ENCODE data around the gene YARS1.

GRCh38 chr1:32817159-32817814, at the start of gene YARS1, which contains the start of gene S100PBP:
- TF ChIP-seq CTCF (IDR thresholded peaks at IDR 0.05; ENCODE audit: low read depth, low read length, poor library complexity, severe bottlenecking): no peak
- no peak for TF ChIP-seq EZH2phosphoT487 (IDR thresholded peaks at IDR 0.05; ENCODE audit: borderline replicate concordance, low read length)
